Measurements from ENCODE around the gene PDLIM3. TPM values are rescaled to one million over a fixed set of nuclear protein-coding genes. Genes with fewer than 3 reads are reported as not detected.

The PDLIM3 gene
- total and polyA plus RNA-seq, 2 of the 13 experiments (the other 11 are each of a cell fraction or from before 2014, with no cell fraction given), result 5.9 to 14.0 TPM

GRCh38 chr4:185471235-185472102 lies 63.8 kb downstream of the PDLIM3 start, which contains the start of gene CCDC110 (continued):
- TF ChIP-seq MLXIP (CRISPR knock-in tag; IDR thresholded peaks at IDR 0.05; ENCODE audit: borderline replicate concordance) (no peak), PHB2 (IDR thresholded peaks at IDR 0.05; ENCODE audit: partially characterized antibody) (no peak), USF2 (IDR thresholded peaks at IDR 0.05; ENCODE audit: low read depth, low read length) (no peak), USF2 (CRISPR knock-in tag; IDR thresholded peaks at IDR 0.05; ENCODE audit: borderline replicate concordance) (no peak), KDM2A (CRISPR knock-in tag; IDR thresholded peaks at IDR 0.05; ENCODE audit: borderline replicate concordance, low read depth) (no peak), MXD1 (CRISPR knock-in tag; IDR thresholded peaks at IDR 0.05) (0 out of 2 replicates have a peak, but pooled peaks have one; percentile 12), YY1 (IDR thresholded peaks at IDR 0.05; ENCODE audit: insufficient read depth, insufficient replicate concordance, low read depth, low read length) (peak; percentile 31), RBFOX2 (IDR thresholded peaks at IDR 0.05; ENCODE audit: low read depth, low read length) (peak; percentile 36; the same call in 1 of the 2 replicates), CBFB (CRISPR knock-in tag; IDR thresholded peaks at IDR 0.05) (no peak), ZNF609 (CRISPR knock-in tag; IDR thresholded peaks at IDR 0.05; ENCODE audit: borderline replicate concordance) (no peak), ARNTL (CRISPR knock-in tag; IDR thresholded peaks at IDR 0.05) (no peak), LRRFIP1 (CRISPR knock-in tag; conservative IDR thresholded peaks at IDR 0.05) (no peak)
